Measurements from ENCODE around the gene RAB3IL1.

- no peak for TF ChIP-seq ZNF343 (CRISPR knock-in tag; IDR thresholded peaks at IDR 0.05)
- TF ChIP-seq MAFK (conservative IDR thresholded peaks at IDR 0.05 in 1 of 2, IDR thresholded peaks at IDR 0.05 in 1 of 2; ENCODE audit: low read length in 2 of 2): no peak
- no peak for TF ChIP-seq ZNF512 (CRISPR knock-in tag; IDR thresholded peaks at IDR 0.05)
- no peak for TF ChIP-seq GABPA (IDR thresholded peaks at IDR 0.05; ENCODE audit: low read depth, low read length)
- TF ChIP-seq GABPA (CRISPR knock-in tag; IDR thresholded peaks at IDR 0.05; ENCODE audit: low read depth): no peak
- no peak for TF ChIP-seq ZNF230 (CRISPR knock-in tag; IDR thresholded peaks at IDR 0.05)
- TF ChIP-seq LCORL (IDR thresholded peaks at IDR 0.05): no peak
- TF ChIP-seq LCORL (CRISPR knock-in tag; IDR thresholded peaks at IDR 0.05): no peak
- TF ChIP-seq TCF7L2 (IDR thresholded peaks at IDR 0.05; ENCODE audit: low read depth, low read length): no peak
- no peak for TF ChIP-seq USF2 (IDR thresholded peaks at IDR 0.05; ENCODE audit: low read depth, low read length)
- no peak for TF ChIP-seq USF2 (CRISPR knock-in tag; IDR thresholded peaks at IDR 0.05; ENCODE audit: borderline replicate concordance)
- TF ChIP-seq MXI1 (IDR thresholded peaks at IDR 0.05; ENCODE audit: borderline replicate concordance, low read depth, low read length): no peak
- no peak for TF ChIP-seq DDIT3 (CRISPR knock-in tag; IDR thresholded peaks at IDR 0.05)
- TF ChIP-seq ZNF746 (CRISPR knock-in tag; IDR thresholded peaks at IDR 0.05): no peak
- TF ChIP-seq CTCF (CRISPR knock-in tag; IDR thresholded peaks at IDR 0.05): no peak
- no peak for TF ChIP-seq JUN (CRISPR knock-in tag; IDR thresholded peaks at IDR 0.05)
Measured at GRCh38 chr11:61913699-61914395, 3.5 kb downstream of the RAB3IL1 start.
